HG02885 (cell line): Measurements from ENCODE around the gene GNB1L.

ENCODE experiments used
- ATAC-seq: cut with Tn5 transposase; IDR thresholded peaks from one replicate; pipeline ENCODE4 v1.9.1; 2021; ENCODE audit warnings: mild to moderate bottlenecking; ENCODE audit not compliant: unreplicated experiment, poor library complexity

GNB1L gene

DNA sequence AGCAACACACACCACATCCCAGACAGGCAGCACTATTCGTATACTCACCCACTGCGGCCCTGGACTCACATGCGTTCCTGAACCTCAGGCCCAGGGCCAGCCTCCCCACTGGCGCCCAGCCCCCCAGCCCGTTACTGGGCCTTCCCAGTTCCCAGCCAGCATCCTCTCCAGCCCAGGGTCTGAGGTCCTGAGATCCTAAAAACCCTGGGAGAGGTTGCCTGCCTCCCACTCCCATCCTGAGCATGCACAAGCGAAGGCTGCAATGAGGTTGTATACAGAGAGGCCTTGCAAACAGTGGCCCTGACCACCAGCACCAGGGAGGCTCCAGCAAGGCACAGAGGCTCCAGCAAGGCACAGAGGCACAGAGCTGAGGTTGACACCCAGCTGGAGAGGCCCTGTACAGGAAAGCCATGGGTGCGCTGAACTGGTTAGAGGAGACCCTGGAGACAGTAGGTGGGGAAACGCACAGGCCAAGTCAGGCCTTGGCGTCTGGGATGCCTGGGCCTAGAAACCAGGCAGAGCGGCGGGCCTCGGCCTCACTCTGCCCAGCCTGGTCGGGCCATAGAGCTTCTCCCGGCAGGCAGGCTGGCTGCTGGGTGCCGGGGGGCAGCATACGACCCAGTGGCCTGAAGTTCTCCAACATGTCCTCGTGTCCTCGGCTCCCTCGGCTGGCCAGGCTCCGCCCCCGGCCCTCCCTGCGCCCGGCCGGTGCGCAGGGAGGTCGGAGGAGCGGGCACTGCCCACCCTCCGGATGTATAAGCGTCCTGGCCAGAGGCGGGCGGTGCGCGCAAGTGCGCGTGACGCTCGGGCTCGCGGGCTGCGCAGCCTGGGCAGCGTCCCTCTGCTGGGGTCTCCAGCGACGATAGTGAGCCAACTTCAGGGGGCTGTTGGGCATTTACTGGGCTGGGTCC is 96.4 kb downstream of the GNB1L start:
- no peak for ATAC-seq

DNA sequence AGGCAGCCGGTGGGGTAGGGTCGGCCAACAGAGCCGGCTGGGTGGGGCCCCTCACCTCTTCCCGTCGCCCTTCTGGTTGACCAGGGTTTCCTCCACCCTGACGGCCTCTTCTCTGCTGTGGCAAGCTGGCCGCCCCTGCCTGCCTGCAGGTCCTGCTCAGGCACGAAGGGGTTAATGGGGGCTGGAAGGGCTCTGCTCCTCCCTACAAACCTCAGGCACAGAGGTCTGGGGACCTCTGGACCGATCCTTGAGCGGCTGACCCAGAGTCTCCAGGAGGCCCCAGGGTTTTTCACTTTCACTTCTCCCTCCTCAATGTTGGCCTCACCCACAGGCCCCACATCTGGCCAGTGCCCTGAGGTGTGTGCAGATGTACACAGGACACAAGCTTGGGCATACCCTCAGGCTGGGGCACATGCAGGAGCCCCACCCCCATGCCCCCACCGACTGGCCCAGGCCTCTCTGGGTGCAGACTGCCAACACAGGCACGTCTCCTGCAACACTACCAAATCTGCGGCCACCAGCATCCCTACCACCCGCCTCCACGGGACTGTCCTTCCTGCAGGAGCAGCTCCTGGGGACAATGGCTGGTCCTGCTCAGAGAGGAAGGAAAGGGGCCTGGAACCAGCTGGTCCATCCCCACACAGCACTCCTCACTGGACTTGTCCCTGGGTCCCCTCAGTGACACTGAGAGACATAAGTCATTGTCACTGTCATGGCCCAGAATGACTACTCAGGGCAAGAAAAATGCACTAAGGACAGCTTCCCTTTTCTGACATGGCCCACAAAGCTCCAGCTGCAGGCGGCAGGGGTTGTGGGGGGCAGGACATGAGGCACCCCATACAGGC is 97.3 kb downstream of the GNB1L start:
- no peak for ATAC-seq

- no peak for ATAC-seq
Observed at GRCh38 chr22:19756288-19757128, 98.2 kb downstream of the GNB1L start.

DNA sequence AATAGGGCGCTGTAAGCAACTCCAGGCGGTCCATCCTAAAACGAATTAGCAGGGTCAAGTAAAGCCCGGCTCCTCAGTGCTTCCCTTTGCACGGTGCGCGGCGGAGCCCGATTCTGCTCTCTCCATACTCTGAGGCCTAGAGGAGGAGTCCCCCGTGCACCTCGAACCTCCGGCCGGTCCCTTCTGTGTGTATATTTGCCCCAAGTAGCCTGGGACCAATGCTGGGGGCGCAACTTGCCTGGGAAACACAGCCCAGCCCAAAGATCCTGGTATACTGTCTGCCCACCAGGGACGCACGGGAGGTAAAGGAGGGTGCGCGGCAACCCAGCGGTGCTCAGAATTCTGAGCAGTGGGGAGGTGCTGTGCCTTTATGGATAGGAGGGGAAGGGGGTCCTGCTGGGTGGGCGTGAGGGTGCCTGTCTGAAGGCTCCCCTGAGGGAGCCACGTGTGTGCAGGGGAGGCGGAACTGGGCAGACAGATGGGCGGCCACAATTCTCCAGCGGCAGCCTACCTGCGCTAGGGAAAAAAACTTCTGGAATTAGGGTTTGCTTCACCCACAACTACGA is 98.9 kb downstream of the GNB1L start:
- ATAC-seq: no peak

GRCh38 chr22:19755145-19755710 is 99.4 kb downstream of the GNB1L start:
- ATAC-seq: no peak

DNA sequence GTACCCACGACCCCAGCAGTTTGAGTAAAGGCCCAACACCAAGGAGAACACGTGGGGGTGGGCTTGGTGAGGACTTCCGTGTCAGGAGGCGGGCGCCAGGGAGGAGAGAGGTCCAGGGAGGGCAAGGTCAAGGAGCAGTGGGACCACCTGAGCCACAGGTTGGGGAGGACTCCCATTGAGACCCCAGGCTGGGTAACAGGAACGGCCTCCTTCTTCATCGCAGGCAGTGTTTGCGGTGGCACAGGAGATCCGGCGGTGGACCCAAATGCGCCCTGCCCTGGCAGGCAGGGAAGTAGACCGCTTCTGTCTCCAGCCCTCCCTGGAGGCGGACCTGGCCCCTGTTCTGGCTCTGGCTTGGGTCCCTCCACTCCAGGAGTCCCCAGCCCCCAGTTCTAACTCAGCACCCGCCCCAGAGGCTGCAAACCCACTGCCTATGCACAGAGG is 100.0 kb downstream of the GNB1L start:
- ATAC-seq: no peak

GRCh38 chr22:19753996-19754700 is 100.5 kb downstream of the GNB1L start:
- ATAC-seq: no peak

GRCh38 chr22:19753090-19753842 is 101.4 kb downstream of the GNB1L start:
- no peak for ATAC-seq

DNA sequence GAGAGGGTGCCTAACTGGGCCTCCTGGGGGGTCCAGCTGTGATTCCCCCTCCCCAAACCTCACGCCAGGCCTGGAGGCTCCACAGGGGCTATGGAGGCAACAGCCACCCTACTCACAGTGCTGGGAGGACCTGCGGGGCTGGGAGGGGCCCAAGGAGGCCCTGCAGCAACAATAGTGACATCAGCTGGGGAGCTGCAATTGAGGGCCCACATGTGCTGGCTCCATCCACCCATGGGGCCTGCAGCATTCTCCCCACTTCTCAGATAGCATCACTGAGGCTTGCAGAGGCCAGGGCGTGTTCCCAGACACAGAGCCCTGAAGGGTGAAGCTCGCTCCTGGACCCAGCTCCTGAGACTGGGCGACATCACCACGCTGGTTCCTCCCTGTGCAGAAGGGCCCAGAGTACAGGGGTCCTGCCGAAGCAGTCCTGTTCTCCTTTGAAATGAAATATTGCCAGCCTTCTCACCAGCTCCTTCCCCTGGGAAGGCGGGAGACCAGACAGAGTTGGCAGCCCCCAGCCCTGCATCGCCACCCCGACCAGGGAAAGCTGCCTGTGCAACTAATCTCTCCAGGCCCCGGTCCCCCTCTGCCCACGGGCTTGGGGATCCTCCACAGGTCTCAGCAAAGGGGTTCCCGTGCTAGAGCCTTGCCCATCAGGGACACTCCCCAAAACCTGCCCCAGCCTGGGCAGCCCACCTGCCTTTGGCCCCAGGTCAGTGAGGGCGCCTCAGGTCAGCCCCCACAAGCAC is 103.0 kb downstream of the GNB1L start:
- no peak for ATAC-seq

DNA sequence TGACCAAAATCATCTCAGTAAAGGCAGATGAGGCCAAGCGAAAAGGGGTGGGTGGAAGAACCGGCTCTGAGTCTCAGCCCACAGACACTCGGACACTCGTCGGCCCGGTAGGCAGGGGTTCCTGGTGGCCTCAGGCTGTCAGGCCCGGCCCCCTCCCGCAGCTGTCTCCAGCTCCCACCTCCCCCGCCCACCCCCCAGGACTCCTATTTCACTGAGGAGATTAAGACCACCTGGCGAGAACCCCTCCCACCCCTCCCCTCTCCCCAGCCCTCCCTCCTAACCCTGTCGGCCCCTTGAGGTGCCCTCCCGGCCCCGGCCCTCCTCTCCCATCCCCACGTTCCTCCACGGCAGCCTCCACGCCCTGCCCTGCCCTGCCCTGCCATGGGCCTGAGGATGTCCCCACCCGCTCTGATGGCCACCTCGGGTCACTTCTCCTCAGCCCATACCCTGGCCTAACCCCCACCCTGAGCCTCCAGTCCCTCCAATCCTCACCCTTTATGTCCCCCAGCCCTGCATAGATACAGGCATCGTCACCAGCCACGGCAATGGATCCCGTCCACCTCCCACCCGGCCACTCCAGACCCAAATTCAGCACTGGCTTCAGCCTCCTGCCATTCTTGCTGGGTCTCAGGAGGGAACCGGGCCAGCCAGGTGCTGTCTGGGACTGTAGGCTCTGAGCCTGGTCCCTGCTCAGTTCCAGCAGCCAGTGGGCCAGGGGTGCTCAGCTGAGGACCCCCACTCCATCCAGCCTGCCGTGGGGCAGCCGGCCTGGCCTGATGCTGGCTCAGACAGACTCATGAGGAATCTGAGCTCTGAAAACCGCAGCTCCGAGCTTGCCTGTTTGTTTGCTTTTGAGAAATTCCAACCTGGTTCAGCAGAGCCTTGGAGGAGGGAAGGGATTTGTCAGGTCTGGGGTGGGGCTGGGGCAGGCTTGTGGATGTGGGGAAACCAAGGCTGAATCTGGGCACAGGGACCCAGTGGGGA is 103.9 kb downstream of the GNB1L start:
- no peak for ATAC-seq

DNA sequence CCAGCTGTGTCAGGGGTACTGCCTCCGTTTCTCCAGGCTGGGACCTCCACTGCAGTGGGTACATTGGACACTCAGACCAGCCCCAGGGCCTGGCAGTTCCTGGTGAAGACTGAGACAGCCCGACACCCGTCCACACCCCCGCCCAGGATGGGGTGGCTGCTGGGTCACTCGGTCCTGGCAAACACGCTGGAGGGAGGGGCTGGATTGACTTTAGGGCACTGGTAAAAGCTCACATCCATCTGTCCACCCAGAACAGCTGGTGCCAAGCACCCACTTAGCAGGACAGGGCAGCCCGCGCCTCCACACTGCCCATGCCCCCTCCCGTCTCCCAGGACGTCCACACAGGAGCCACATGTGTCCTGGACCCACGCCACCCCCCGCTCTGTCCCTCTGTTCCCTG is 104.8 kb downstream of the GNB1L start:
- ATAC-seq: no peak

GRCh38 chr22:19748991-19749664 is 105.5 kb downstream of the GNB1L start:
- ATAC-seq: no peak

GRCh38 chr22:19748139-19748538 is 106.5 kb downstream of the GNB1L start:
- no peak for ATAC-seq

GRCh38 chr22:19747551-19747950 is 107.1 kb downstream of the GNB1L start:
- ATAC-seq: no peak

DNA sequence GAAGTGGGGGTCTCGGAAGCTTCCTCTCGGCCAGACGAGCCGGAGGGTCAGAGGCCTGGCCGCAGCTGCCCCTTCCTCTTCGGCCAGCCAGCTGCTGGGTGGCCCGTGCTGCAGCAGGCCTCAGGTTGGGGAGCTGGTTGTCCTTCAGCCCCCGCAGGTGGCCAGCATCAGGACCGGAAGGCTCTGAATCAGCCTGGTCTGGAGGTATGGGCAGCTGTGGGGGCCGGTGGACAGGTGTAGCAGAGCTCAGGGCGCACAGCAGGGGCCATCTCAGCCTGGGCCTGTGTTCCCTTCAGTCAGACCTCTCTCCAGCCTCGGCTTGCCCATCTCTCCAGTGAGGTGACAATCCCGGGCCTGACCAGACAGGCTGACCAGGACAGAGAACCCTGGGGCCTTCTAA is 107.9 kb downstream of the GNB1L start:
- ATAC-seq: no peak
